Melanocyte of skin (primary cell): Measurements from ENCODE around the gene CTPS1. TPM values are rescaled to one million over a fixed set of nuclear protein-coding genes. Genes with fewer than 3 reads are reported as not detected.

Experiments used
- small RNA-seq, 2 donors: library from RNA; depleted of rRNA; stranded (forward); fragments of <200 nt; gene quantifications; one replicate each; pipeline ENCODE3, GENCODE V24; 2012
- total RNA-seq, 2 donors: library from RNA; depleted of rRNA; stranded (reverse); fragments of >200 nt; gene quantifications; 2 replicates each; pipeline ENCODE4 v1.2.3, GENCODE V29; 2012

Gene CTPS1, protein sequence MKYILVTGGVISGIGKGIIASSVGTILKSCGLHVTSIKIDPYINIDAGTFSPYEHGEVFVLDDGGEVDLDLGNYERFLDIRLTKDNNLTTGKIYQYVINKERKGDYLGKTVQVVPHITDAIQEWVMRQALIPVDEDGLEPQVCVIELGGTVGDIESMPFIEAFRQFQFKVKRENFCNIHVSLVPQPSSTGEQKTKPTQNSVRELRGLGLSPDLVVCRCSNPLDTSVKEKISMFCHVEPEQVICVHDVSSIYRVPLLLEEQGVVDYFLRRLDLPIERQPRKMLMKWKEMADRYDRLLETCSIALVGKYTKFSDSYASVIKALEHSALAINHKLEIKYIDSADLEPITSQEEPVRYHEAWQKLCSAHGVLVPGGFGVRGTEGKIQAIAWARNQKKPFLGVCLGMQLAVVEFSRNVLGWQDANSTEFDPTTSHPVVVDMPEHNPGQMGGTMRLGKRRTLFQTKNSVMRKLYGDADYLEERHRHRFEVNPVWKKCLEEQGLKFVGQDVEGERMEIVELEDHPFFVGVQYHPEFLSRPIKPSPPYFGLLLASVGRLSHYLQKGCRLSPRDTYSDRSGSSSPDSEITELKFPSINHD
- 10 to 100 TPM; 16.5 to 48.3 TPM for total RNA-seq

GRCh38 chr1:40979241-40980067 is at the start of gene CTPS1:
TSS of gene CTPS1 (plus strand) at chr1:40979696. CDS start at chr1:40983291, 3,595 bp downstream.

GRCh38 chr1:41021526-41022308 is 42.2 kb downstream of the CTPS1 start, which contains the start of gene SLFNL1:
TSS of gene SLFNL1 (minus strand) at chr1:41021725. CDS start at chr1:41020660, 1,065 bp downstream.

Small RNAs within 50 kb of the gene (small RNA-seq; reads per million reads assigned to genes)
- 0 reads per million in 2 donors for gene UBE2V1P8

Other genes starting within 250 kb of the CTPS1 start
- under 1 TPM; under 0.01 TPM for gene KCNQ4, start 195.9 kb upstream of the CTPS1 start, total RNA-seq
- under 1 TPM; 0.33 to 0.34 TPM for gene CITED4, start 117.3 kb upstream of the CTPS1 start, total RNA-seq
- gene SLFNL1, start 42.0 kb downstream of the CTPS1 start, total RNA-seq, result under 1 TPM; under 0.01 to 0.34 TPM